ENCODE measurements around the gene FAM153A.
"Not testable (repeated sequence)": the region's sequence is repeated elsewhere in the genome, so short reads cannot be mapped to it uniquely, and the experiment has no call there.

FAM153A gene

DNA sequence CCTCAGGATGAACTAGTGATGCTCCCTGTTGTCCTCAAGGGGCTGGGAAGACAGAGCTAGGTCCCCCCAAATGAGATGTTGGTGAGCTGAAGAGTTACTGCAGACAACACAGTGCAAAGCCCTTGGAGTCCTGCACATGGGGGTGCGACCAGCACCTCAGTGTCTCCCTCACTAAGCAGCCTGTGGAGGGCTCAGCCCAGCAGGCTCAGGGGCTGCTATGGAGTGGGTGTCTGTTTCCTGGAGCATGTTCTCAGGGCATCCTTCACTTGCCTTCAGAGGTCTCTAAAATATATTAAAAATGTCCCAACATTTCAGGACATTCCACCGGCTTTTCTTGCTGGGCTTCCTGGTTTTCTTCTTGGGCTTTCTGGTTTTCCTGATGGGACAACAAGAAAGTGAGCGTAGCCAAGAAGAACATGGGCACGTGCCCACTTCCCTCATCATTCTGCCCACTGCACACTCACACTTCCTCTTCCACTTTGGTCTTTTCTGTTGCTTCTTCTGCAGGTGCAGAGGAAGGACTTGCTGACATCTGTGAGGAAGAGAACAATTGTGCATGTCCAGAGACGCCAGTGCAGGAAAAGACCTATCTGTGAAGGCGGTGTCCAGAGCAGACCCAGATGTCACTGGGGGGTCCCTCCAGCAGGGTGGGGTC lies 58.7 kb downstream of the FAM153A start:
- not testable (repeated sequence) for DNase-seq

DNA sequence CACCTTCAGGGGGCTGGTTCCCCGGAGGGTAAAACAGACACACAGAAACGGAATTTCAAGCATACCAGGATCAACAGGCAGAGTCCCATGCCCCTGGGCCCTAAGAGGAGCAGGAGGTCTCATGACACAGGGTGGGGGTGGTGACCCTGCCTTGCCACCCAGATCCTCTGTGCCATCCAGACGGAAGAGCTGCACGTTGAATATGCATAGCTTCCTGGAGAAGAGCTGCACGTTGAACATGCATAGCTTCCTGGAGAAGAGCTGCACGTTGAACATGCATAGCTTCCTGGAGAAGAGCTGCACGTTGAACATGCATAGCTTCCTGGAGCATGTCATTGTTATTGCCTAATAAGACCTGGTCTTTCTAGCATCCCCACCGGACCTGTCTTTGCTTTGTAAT lies 59.9 kb downstream of the FAM153A start:
- DNase-seq: not testable (repeated sequence)

DNA sequence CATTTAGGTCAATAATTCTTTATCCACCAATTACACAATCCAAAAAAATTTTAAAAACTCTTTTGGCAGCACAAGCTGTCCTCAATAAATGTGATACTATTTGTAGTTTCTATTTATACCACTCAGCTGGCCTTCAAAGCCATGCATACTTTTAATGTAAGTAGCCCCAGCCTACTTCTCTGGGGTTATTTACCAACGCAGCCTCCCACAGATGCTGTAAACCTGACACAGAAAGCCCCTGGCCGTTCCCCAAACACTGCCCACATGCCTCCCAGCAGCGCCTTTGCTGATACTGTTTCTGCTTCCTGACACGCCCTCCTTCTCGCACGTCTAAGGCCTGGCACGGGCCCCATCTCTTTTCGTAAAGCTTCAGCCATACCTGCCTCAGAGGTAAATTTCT lies 62.7 kb downstream of the FAM153A start:
- DNase-seq: not testable (repeated sequence)

DNA sequence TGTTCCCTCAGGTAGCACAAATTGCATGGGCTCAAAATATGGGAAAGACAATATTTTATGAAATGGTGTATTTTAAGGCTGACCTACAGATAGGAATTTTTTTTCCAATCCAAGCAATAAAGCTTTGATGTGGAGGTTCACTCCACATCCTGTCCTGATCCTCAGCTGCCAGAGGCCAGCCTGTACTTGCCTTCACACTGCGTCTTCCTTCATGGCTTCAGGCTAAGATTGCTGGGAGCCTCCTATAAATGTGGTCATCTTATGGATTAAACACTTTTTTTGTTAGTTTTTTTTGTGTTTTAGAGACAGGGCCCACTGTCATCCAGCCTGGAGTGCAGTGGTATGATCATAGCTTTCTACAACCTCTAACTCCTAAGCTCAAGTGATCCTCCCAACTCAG lies 67.3 kb downstream of the FAM153A start:
- not testable (repeated sequence) for DNase-seq

DNA sequence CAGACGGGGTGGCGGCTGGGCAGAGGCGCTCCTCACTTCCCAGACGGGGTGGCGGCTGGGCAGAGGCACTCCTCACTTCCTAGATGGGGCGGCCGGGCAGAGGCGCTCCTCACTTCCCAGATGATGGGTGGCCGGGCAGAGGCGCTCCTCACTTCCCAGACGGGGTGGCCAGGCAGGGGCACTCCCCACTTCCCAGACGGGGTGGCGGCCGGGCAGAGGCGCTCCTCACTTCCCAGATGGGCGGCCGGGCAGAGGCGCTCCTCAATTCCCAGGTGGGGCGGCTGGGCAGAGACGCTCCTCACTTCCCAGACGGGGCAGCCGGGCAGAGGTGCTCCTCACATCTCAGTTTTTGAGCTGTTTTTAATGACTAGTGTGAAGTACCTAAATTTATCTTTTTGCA lies 86.6 kb downstream of the FAM153A start:
- DNase-seq: not testable (repeated sequence)

- not testable (repeated sequence) for DNase-seq
Observed at GRCh38 chr5:177695356-177695930, 87.3 kb downstream of the FAM153A start.

- DNase-seq: not testable (repeated sequence)
Observed at GRCh38 chr5:177694518-177694835, 88.2 kb downstream of the FAM153A start.

DNA sequence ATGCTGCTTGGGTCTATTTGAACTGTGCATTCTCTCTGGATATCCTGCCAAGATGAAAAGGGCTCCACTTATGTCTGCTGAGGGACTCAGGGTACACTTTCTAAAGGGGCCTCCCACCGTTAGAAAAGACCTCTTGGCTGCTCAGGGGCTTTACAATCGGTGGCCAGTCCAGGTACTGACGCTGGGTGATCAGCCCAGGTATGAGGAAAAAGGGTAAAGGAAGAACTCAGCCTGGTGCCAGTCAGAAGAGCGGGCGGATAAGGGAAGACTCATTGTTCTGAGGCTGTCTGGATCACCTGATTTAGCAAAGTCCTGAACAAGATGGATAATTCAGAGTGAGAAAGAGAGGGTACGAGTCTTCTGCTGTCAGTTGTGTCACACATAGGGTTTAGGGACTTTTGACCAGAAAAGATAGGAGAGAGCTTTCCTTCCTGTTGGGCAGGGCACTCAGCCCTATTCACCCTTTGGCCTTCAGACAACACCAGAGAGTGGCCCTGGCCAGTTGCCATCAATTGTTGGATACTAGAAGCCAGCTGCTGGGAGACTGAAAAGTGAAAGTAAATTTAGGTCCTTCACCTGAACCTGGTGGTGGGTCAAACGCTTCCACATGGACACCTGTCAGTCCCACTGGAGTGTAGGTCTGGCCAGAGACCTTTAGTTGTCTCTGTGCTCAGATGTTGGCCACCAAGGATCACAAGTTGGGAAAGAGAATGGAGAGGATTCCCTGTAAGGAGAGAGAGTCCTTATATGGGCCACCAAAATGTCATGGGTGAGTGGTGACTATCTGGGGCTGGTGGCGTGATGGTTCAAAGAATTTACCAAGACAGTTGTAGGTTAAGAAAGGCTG lies 88.8 kb downstream of the FAM153A start:
- DNase-seq: not testable (repeated sequence)

DNA sequence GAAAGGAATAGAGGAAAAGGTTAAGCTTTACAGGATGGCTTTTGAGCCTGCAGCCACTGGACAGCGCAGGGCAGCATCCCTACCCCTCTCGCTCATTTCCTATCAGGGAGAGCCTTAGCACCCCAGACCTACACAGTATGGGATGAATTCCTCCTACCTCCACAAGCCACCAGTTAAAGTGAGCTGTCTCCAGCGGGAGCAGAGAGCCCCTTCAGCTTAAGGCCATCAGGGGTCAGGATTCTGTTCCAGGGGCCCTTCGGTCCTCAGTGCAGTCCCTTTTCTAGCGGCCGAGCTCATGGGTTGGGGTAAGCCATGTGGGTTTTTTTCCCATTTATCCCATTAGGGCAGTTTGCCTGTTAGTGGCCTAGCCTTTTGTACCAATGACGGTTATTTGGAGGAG lies 89.7 kb downstream of the FAM153A start:
- not testable (repeated sequence) for DNase-seq

DNA sequence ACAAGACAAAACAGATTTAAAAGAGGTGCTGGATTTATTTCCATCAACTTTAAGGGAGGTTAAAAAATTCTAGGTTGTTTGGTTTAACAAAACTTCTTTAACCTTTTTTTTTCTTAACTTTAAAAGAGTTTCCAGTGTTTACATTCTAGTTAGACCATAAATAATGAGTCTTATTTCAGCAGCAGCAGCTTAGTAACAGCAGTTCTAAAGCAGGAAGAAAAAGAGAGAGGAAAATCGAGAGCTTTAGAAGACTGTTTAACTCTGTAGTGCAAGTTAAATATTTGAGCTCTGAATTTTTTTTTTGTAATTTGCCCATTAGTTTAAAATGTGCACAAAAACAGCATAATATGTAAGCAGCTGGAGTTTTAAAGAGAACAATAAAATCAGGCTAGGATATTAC lies 90.2 kb downstream of the FAM153A start:
- not testable (repeated sequence) for DNase-seq

GRCh38 chr5:177689011-177689610 lies 93.6 kb downstream of the FAM153A start:
- not testable (repeated sequence) for DNase-seq

- not testable (repeated sequence) for DNase-seq
Observed at GRCh38 chr5:177688091-177688490, 94.6 kb downstream of the FAM153A start.

DNA sequence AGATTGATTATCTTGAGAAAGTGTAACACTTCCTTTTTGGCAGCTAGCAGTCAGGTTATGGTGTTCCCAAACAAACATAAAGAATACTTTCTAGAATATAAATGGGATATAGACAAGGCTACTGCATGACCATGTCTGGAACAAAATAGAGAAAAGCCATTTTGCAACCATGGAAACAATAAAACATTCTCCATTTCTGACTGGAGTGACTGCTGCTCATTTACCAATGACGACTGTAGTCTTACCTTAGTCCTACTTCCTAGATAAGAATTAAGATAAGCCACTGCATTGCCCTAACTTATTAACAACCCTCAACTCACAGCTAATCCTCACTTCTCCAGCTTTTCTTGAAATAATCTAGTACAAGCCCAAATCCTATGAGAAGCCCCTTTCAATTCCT lies 100.8 kb downstream of the FAM153A start:
- not testable (repeated sequence) for DNase-seq

All from NCI-H69 (cell line).